Measurements from ENCODE around the gene IRF3. TPM values are rescaled to one million over a fixed set of nuclear protein-coding genes. Genes with fewer than 3 reads are reported as not detected.
"Not testable (repeated sequence)": the region's sequence is repeated elsewhere in the genome, so short reads cannot be mapped to it uniquely, and the experiment has no call there.

IRF3 gene
- total RNA-seq, 1 donor from 2014 or later = 59.4 TPM

DNA sequence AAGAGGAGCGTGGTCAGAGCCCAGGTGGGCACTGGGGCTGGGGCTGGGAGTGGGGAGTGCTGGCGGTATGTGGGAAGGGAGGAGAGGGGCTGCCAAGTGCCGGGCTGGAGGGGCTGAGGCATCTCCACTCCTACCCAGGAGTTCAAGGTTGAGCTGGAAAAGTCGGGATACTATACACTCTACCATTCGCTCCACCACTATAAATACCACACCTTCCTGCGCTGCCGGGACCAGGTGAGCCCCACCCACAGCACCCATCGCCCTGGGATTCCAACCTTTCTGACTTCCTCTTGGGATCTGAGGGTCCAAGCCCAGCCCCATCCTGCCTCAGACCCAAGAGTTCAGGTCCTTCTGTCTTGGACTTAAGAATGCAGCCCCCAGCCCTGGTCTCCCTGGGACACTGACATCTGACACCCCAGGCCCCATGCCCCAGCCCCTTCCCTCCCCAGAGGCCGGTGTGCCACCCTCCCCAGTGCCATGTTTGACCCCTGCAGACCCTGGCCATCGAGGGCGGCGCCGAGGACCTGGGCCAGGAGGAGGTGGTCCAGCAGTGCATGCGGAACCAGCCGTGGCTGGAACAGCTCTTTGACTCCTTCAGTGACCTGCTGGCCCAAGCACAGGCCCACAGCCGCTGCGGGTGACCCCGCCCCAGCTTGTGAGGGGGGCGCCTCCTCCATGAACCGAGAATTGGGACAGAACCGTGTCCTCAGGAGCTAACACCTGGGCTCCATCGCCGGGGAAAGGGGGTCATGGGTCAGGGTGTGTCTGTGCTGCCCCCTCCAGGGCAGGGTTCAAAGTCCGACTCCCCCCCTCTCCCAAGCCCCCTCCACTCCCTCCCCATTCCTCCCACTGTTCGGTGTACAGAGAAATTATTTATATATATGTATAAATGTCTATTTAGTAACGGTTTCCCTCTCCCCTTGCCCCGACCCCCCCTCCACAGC, 40.4 kb downstream of the IRF3 start:
- no peaks in the 10 kb centered on the region for H3K4me1 ChIP-seq
- TF ChIP-seq CTCF (IDR thresholded peaks at IDR 0.05) = no peak
- TF ChIP-seq POLR2AphosphoS5 (IDR thresholded peaks at IDR 0.05; ENCODE audit: insufficient read depth in 1 of 2, low read depth in 1 of 2) = no peak
- TF ChIP-seq POLR2A (IDR thresholded peaks at IDR 0.05) = no peak
- H3K4me3 ChIP-seq = no peak overlapping the region
- no peak for DNase-seq (ENCODE audit: extremely low spot score in 2 of 2)
- intact Hi-C loops (cut with DNase I) = no loop called here
- no peaks in the 10 kb centered on the region for H3K9me3 ChIP-seq
- no peaks in the 10 kb centered on the region for H3K27me3 ChIP-seq
- no peak overlapping the region for H3K27ac ChIP-seq
- H3K36me3 ChIP-seq = peaks cover 0 to 33% of the 10 kb centered on the region in 2 donors

DNA sequence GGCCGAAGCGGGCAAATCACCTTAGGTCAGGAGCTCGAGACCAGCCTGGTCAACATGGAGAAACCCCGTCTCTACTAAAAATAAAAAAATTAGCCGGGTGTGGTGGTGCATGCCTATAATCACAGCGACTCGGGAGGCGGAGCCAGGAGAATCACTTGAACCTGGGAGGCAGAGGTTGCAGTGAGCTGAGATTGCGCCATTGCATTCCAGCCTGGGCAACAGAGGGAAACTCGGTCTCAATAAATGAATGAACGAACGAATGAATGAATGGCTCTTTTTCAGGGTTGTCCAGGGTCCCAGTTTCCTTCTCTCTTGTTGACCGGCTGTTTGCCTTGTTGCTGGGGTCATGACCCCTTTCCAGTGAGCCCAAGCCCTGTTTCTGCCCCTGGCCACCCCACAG, 47.8 kb downstream of the IRF3 start:
- H3K4me3 ChIP-seq; H3K9me3 ChIP-seq; intact Hi-C loops (cut with DNase I); DNase-seq (ENCODE audit: extremely low spot score in 2 of 2); H3K27me3 ChIP-seq; H3K27ac ChIP-seq: not testable (repeated sequence)
- Histone ChIP-seq H3K36me3 (peaks cover 0 to 68% of the 10 kb centered on the region in 2 donors), H3K4me1 (peaks cover 16% of the 10 kb centered on the region)

DNA sequence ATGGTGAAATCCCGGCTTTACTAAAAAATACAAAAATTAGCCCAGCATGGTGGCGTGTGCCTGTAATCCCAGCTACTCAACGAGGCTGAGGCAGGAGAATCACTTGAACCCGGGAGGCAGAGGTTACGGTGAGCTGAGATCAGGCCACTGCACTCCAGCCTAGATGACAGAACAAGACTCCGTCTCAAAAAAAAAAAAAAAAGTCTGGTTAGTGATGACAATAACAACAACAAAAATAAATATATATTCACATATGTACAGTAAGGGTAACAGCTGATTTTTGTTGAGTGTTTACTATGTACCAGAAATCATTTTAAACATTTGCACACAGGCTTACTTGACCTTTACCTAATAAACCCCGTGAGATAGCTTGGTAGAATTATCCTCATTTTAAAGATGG, 48.7 kb downstream of the IRF3 start:
- intact Hi-C loops (cut with DNase I) = no loop called here
- Histone ChIP-seq H3K27me3 (no peaks in the 10 kb centered on the region), H3K27ac (no peak overlapping the region), H3K4me1 (peaks cover 16% of the 10 kb centered on the region), H3K4me3 (no peak overlapping the region), H3K9me3 (no peaks in the 10 kb centered on the region), H3K36me3 (peaks cover 0 to 66% of the 10 kb centered on the region in 2 donors)
- DNase-seq (ENCODE audit: extremely low spot score in 2 of 2) = no peak
- no peak for TF ChIP-seq CTCF (IDR thresholded peaks at IDR 0.05)
- no peak for TF ChIP-seq POLR2AphosphoS5 (IDR thresholded peaks at IDR 0.05; ENCODE audit: insufficient read depth in 1 of 2, low read depth in 1 of 2)
- TF ChIP-seq POLR2A (IDR thresholded peaks at IDR 0.05) = no peak

GRCh38 chr19:49616532-49616931, 49.1 kb downstream of the IRF3 start:
- no peak for DNase-seq (ENCODE audit: extremely low spot score in 2 of 2)
- Histone ChIP-seq H3K27me3 (no peaks in the 10 kb centered on the region), H3K27ac (no peak overlapping the region), H3K9me3 (no peaks in the 10 kb centered on the region), H3K36me3 (peaks cover 0 to 62% of the 10 kb centered on the region in 2 donors), H3K4me3 (no peak overlapping the region), H3K4me1 (peaks cover 16% of the 10 kb centered on the region)
- TF ChIP-seq POLR2A (IDR thresholded peaks at IDR 0.05) = no peak
- no peak for TF ChIP-seq POLR2AphosphoS5 (IDR thresholded peaks at IDR 0.05; ENCODE audit: insufficient read depth in 1 of 2, low read depth in 1 of 2)
- TF ChIP-seq CTCF (IDR thresholded peaks at IDR 0.05) = no peak
- intact Hi-C loops (cut with DNase I) = no loop called here

GRCh38 chr19:49615861-49616260, 49.8 kb downstream of the IRF3 start:
- no peak for DNase-seq (ENCODE audit: extremely low spot score in 2 of 2)
- intact Hi-C loops (cut with DNase I) = no loop called here
- no peaks in the 10 kb centered on the region for H3K27me3 ChIP-seq
- peaks cover 0 to 58% of the 10 kb centered on the region in 2 donors for H3K36me3 ChIP-seq
- H3K9me3 ChIP-seq = no peaks in the 10 kb centered on the region
- H3K4me3 ChIP-seq = no peak overlapping the region
- TF ChIP-seq POLR2A (IDR thresholded peaks at IDR 0.05) (no peak), POLR2AphosphoS5 (IDR thresholded peaks at IDR 0.05; ENCODE audit: insufficient read depth in 1 of 2, low read depth in 1 of 2) (no peak), CTCF (IDR thresholded peaks at IDR 0.05) (no peak)
- H3K27ac ChIP-seq = no peak overlapping the region
- peaks cover 16% of the 10 kb centered on the region for H3K4me1 ChIP-seq
